Neural progenitor cell (in vitro differentiated cells): ENCODE measurements around the gene SH3BP2. TPM values are rescaled to one million over a fixed set of nuclear protein-coding genes. Genes with fewer than 3 reads are reported as not detected.
A peak's percentile ranks its signal among the peaks of the same experiment; 100 is the strongest.

ENCODE experiments used
- DNase-seq: peaks from one replicate; pipeline ENCODE4 v3.0.0-alpha.2; 2016; ENCODE audit warnings: low spot score
- H2AFZ ChIP-seq: fragments of 200-600 bp; sonication (generic); replicated peaks from 2 replicates; pipeline ENCODE4 v1.6.1; 2016; ENCODE audit warnings: antibody characterized with exemption
- H3F3A ChIP-seq: fragments of 200-600 bp; sonication (generic); 2 replicates; pipeline ENCODE4 v1.6.1; 2016; ENCODE audit warnings: antibody characterized with exemption, low read depth
- H3K27ac ChIP-seq: fragments of 200-600 bp; sonication (generic); 2 replicates; pipeline ENCODE4 v1.5.1; 2016; ENCODE audit warnings: mild to moderate bottlenecking
- H3K27me3 ChIP-seq: fragments of 200-600 bp; sonication (generic); 2 replicates; pipeline ENCODE4 v1.6.1; 2016; ENCODE audit warnings: mild to moderate bottlenecking, moderate library complexity
- H3K36me3 ChIP-seq: fragments of 200-600 bp; sonication (generic); 2 replicates; pipeline ENCODE4 v1.5.1; 2016
- H3K4me1 ChIP-seq: fragments of 200-600 bp; sonication (generic); 2 replicates; pipeline ENCODE4 v1.6.1; 2016; ENCODE audit warnings: mixed run types
- H3K4me2 ChIP-seq: fragments of 200-600 bp; sonication (generic); 2 replicates; pipeline ENCODE4 v1.6.1; 2016
- H3K4me3 ChIP-seq: fragments of 200-600 bp; sonication (generic); 2 replicates; pipeline ENCODE4 v1.5.1; 2016
- H3K79me2 ChIP-seq: fragments of 200-600 bp; sonication (generic); 2 replicates; pipeline ENCODE4 v1.6.1; 2016; ENCODE audit warnings: low read depth
- H3K9ac ChIP-seq: fragments of 200-600 bp; sonication (generic); 2 replicates; pipeline ENCODE4 v1.6.1; 2016
- H3K9me3 ChIP-seq: fragments of 200-600 bp; sonication (generic); 2 replicates; pipeline ENCODE4 v1.5.1; 2016; ENCODE audit warnings: low read depth
- H4K20me1 ChIP-seq: fragments of 200-600 bp; sonication (generic); 2 replicates; pipeline ENCODE4 v1.6.1; 2016; ENCODE audit warnings: low read depth
- H3K27ac Mint-ChIP-seq: 3 replicates; pipeline ENCODE4 v1.8.0; 2021; ENCODE audit warnings: mixed read lengths
- H3K27me3 Mint-ChIP-seq: 2 replicates; pipeline ENCODE4 v1.8.0; 2022; ENCODE audit warnings: low read depth, mild to moderate bottlenecking, inconsistent platforms, moderate library complexity, mixed read lengths; ENCODE audit not compliant: insufficient read depth
- H3K36me3 Mint-ChIP-seq: 3 replicates; pipeline ENCODE4 v1.8.0; 2021; ENCODE audit warnings: mixed read lengths
- H3K4me1 Mint-ChIP-seq: 3 replicates; pipeline ENCODE4 v1.8.0; 2021; ENCODE audit warnings: mixed read lengths
- H3K4me3 Mint-ChIP-seq: 3 replicates; pipeline ENCODE4 v1.8.0; 2021; ENCODE audit warnings: mild to moderate bottlenecking, moderate library complexity, mixed read lengths
- H3K9me3 Mint-ChIP-seq: 3 replicates; pipeline ENCODE4 v1.8.0; 2020; ENCODE audit warnings: mixed read lengths
- EZH2 ChIP-seq: fragments of 200-600 bp; sonication (generic); IDR thresholded peaks from 2 replicates; pipeline ENCODE4 v1.6.1; 2017; ENCODE audit warnings: antibody characterized with exemption, mild to moderate bottlenecking, moderate library complexity
- EZH2phosphoT487 ChIP-seq: fragments of 200-600 bp; sonication (generic); IDR thresholded peaks from 2 replicates; pipeline ENCODE4 v1.6.1; 2017; ENCODE audit warnings: antibody characterized with exemption
- total RNA-seq: library from RNA; depleted of rRNA; stranded (reverse); fragments of >200 nt; gene quantifications from 2 replicates; pipeline ENCODE4 v1.2.3, GENCODE V29; 2015; ENCODE audit warnings: low replicate concordance
- TF ChIP-seq, protein P1 (sequence below): fragments of 200-600 bp; sonication (generic); IDR thresholded peaks from 2 replicates; pipeline ENCODE4 v1.5.1; 2017; ENCODE audit warnings: antibody characterized with exemption, mild to moderate bottlenecking

The SH3BP2 gene
- total RNA-seq, 1 donor from 2014 or later: 11.8 TPM

- Histone ChIP-seq H3K4me1 (peaks cover 53% of the 10 kb centered on the region), H3F3A (peaks cover 31% of the 10 kb centered on the region), H3K4me2 (no peak overlapping the region), H3K9ac (no peak overlapping the region), H2AFZ (no peak overlapping the region), H3K4me3 (no peak overlapping the region), H3K27ac (no peak overlapping the region), H3K36me3 (no peaks in the 10 kb centered on the region), H3K79me2 (peaks cover 99% of the 10 kb centered on the region), H3K9me3 (no peaks in the 10 kb centered on the region), H3K27me3 (no peaks in the 10 kb centered on the region), H4K20me1 (peaks cover 92% of the 10 kb centered on the region)
- Mint-ChIP-seq H3K36me3 (no peaks in the 10 kb centered on the region), H3K4me3 (no peak overlapping the region), H3K27ac (no peak overlapping the region), H3K4me1 (peaks cover 52% of the 10 kb centered on the region), H3K9me3 (no peaks in the 10 kb centered on the region), H3K27me3 (peaks cover 4% of the 10 kb centered on the region)
- TF ChIP-seq EZH2phosphoT487 (no peak), EZH2 (no peak)
- TF ChIP-seq, protein P1, sequence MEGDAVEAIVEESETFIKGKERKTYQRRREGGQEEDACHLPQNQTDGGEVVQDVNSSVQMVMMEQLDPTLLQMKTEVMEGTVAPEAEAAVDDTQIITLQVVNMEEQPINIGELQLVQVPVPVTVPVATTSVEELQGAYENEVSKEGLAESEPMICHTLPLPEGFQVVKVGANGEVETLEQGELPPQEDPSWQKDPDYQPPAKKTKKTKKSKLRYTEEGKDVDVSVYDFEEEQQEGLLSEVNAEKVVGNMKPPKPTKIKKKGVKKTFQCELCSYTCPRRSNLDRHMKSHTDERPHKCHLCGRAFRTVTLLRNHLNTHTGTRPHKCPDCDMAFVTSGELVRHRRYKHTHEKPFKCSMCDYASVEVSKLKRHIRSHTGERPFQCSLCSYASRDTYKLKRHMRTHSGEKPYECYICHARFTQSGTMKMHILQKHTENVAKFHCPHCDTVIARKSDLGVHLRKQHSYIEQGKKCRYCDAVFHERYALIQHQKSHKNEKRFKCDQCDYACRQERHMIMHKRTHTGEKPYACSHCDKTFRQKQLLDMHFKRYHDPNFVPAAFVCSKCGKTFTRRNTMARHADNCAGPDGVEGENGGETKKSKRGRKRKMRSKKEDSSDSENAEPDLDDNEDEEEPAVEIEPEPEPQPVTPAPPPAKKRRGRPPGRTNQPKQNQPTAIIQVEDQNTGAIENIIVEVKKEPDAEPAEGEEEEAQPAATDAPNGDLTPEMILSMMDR: no peak
- DNase-seq: no peak
Measured at GRCh38 chr4:2863649-2864048, 70.8 kb downstream of the SH3BP2 start.

GRCh38 chr4:2865196-2865780, 72.4 kb downstream of the SH3BP2 start:
- H3K36me3 Mint-ChIP-seq: no peaks in the 10 kb centered on the region
- H3K9me3 ChIP-seq: no peaks in the 10 kb centered on the region
- no peak overlapping the region for H3K27ac Mint-ChIP-seq
- H3K4me3 ChIP-seq: no peak overlapping the region
- peak overlapping the region; percentile 9 for H3K27ac ChIP-seq
- peaks cover 4% of the 10 kb centered on the region for H3K27me3 Mint-ChIP-seq
- TF ChIP-seq EZH2phosphoT487: no peak
- peaks cover 92% of the 10 kb centered on the region for H4K20me1 ChIP-seq
- no peaks in the 10 kb centered on the region for H3K27me3 ChIP-seq
- H2AFZ ChIP-seq: no peak overlapping the region
- no peak overlapping the region for H3K4me2 ChIP-seq
- no peaks in the 10 kb centered on the region for H3K9me3 Mint-ChIP-seq
- H3K4me3 Mint-ChIP-seq: no peak overlapping the region
- H3K9ac ChIP-seq: no peak overlapping the region
- H3K4me1 Mint-ChIP-seq: peaks cover 52% of the 10 kb centered on the region
- peaks cover 59% of the 10 kb centered on the region for H3K4me1 ChIP-seq
- H3K79me2 ChIP-seq: peaks cover 99% of the 10 kb centered on the region
- peaks cover 32% of the 10 kb centered on the region for H3F3A ChIP-seq
- no peak for DNase-seq
- no peaks in the 10 kb centered on the region for H3K36me3 ChIP-seq

GRCh38 chr4:2866160-2866861, 73.4 kb downstream of the SH3BP2 start:
- Histone ChIP-seq H3K4me3 (no peak overlapping the region), H3K9me3 (no peaks in the 10 kb centered on the region), H3K4me1 (peaks cover 48% of the 10 kb centered on the region), H3K27ac (peak overlapping the region; percentile 85), H3K9ac (no peak overlapping the region), H3K36me3 (no peaks in the 10 kb centered on the region), H2AFZ (no peak overlapping the region), H4K20me1 (peaks cover 85% of the 10 kb centered on the region), H3K79me2 (peaks cover 99% of the 10 kb centered on the region), H3K27me3 (no peaks in the 10 kb centered on the region), H3F3A (peaks cover 32% of the 10 kb centered on the region), H3K4me2 (peak overlapping the region; percentile 91)
- H3K36me3 Mint-ChIP-seq: peaks cover 2% of the 10 kb centered on the region
- H3K4me3 Mint-ChIP-seq: no peak overlapping the region
- TF ChIP-seq EZH2 (no peak), EZH2phosphoT487 (no peak)
- TF ChIP-seq, protein P1: no peak
- H3K27me3 Mint-ChIP-seq: peaks cover 2% of the 10 kb centered on the region
- no peak for DNase-seq
- H3K27ac Mint-ChIP-seq: no peak overlapping the region
- H3K4me1 Mint-ChIP-seq: peaks cover 42% of the 10 kb centered on the region
- no peaks in the 10 kb centered on the region for H3K9me3 Mint-ChIP-seq

DNA sequence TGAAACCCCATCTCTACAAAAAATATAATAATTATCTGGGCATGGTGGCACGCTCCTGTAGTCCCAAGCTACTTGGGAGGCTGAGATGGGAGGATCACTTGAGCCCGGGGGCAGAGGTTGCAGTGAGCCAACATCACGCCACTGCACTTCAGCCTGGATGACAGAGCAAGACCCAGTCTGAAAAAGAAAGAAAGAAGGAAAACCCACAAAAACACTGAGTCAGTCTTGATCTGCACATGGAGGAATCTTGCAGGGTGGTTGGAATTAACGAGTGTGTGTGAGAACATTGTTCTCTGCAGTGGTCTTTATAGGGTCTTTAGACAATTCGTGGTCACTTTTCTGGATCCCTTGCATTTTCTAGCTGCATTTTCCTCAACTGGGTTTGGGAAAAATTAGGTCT, 74.0 kb downstream of the SH3BP2 start:
- no peaks in the 10 kb centered on the region for H3K36me3 ChIP-seq
- no peaks in the 10 kb centered on the region for H3K27me3 ChIP-seq
- H3K9me3 Mint-ChIP-seq: no peaks in the 10 kb centered on the region
- H3K4me1 ChIP-seq: peaks cover 43% of the 10 kb centered on the region
- H3K36me3 Mint-ChIP-seq: peaks cover 2% of the 10 kb centered on the region
- peak overlapping the region; percentile 91 for H3K4me2 ChIP-seq
- H3K9ac ChIP-seq: no peak overlapping the region
- H3K4me3 Mint-ChIP-seq: no peak overlapping the region
- peaks cover 29% of the 10 kb centered on the region for H3F3A ChIP-seq
- TF ChIP-seq EZH2phosphoT487 (no peak), EZH2 (no peak)
- TF ChIP-seq, protein P1: no peak
- peak overlapping the region; percentile 85 for H3K27ac ChIP-seq
- H3K4me1 Mint-ChIP-seq: peaks cover 38% of the 10 kb centered on the region
- H4K20me1 ChIP-seq: peaks cover 82% of the 10 kb centered on the region
- no peak overlapping the region for H3K27ac Mint-ChIP-seq
- H3K9me3 ChIP-seq: no peaks in the 10 kb centered on the region
- peak overlapping the region; percentile 42 for H3K4me3 ChIP-seq
- DNase-seq: peak; percentile 21
- H2AFZ ChIP-seq: no peak overlapping the region
- peaks cover 2% of the 10 kb centered on the region for H3K27me3 Mint-ChIP-seq
- H3K79me2 ChIP-seq: peaks cover 99% of the 10 kb centered on the region
